Esophagus squamous epithelium (tissue), 4 donors: Measurements from ENCODE around the gene OOSP1.

Experiments used
- POLR2A ChIP-seq, 4 donors: fragments of 450-650 bp; IDR thresholded peaks; one replicate each; pipeline ENCODE4 v1.6.1; 2017; ENCODE audit warnings: antibody characterized with exemption in 4 of 4, mild to moderate bottlenecking in 4 of 4, moderate library complexity in 3 of 4
- TF ChIP-seq, protein P1 (sequence below), 6 experiments: fragments of 450-650 bp in 4 of 6; fragments of 200-600 bp in 2 of 6; sonication (generic) in 2 of 6; IDR thresholded peaks; one replicate each; pipeline ENCODE4 v1.5.1; 2016 to 2019; ENCODE audit warnings: antibody characterized with exemption in 6 of 6, mild to moderate bottlenecking in 4 of 6, moderate library complexity in 4 of 6

DNA sequence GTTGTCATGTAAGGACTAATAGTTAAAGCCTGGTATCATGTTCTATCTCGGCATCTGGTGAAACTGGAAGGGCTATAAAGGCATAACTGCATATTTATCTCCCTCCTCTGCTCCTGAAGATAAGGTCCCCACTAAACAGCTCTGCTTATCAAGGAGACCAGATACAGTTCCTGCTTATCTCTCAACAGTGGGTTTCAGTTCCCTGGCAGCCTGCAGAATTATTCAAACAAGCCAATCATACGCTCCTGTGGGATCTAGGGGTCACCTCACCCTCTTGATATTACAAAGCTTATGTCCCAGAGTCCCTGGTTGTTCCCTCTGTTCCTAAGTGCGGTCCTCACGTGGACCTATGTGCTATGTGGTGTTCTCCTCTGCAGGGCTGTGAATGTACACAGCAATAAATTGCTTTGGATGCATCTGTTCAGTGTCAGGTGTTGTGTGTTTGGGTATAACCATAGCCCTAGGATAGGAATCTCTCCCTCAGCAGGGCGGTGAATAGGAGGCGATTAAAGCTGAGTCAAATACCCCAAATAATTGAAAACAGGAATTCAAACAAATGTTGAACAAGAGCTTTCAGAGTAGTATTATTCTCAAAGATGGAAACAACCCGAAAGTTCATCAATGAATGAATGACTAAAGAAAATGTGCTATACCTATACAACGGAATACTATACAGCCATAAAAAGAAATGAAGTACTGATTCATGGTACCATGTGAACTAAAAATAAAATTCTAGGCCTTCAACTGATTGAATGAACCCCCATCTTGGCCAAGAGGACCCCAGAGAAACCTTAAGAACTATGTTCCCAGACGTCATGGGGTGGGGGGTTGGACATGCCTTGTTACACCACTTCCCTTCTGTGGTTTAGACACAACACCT is 22.5 kb downstream of the OOSP1 start:
- TF ChIP-seq, protein P1, sequence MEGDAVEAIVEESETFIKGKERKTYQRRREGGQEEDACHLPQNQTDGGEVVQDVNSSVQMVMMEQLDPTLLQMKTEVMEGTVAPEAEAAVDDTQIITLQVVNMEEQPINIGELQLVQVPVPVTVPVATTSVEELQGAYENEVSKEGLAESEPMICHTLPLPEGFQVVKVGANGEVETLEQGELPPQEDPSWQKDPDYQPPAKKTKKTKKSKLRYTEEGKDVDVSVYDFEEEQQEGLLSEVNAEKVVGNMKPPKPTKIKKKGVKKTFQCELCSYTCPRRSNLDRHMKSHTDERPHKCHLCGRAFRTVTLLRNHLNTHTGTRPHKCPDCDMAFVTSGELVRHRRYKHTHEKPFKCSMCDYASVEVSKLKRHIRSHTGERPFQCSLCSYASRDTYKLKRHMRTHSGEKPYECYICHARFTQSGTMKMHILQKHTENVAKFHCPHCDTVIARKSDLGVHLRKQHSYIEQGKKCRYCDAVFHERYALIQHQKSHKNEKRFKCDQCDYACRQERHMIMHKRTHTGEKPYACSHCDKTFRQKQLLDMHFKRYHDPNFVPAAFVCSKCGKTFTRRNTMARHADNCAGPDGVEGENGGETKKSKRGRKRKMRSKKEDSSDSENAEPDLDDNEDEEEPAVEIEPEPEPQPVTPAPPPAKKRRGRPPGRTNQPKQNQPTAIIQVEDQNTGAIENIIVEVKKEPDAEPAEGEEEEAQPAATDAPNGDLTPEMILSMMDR (IDR thresholded peaks at IDR 0.05) = no peak
- no peak for TF ChIP-seq POLR2A (IDR thresholded peaks at IDR 0.05)
